Naive thymus-derived CD8-positive, alpha-beta T cell (primary cell): ENCODE data around the gene RNU6-9. TPM values are rescaled to one million over a fixed set of nuclear protein-coding genes. Genes with fewer than 3 reads are reported as not detected.
"Not testable (repeated sequence)": the region's sequence is repeated elsewhere in the genome, so short reads cannot be mapped to it uniquely, and the experiment has no call there.

Experiments
- ATAC-seq, 2 donors: fragments of 150-1000 bp; cut with Tn5 transposase in 1 of 2; sonication (Bioruptor Pico), chemical (Tn5 transposase) in 1 of 2; 1 replicate in 1 of 2; 2 replicates in 1 of 2; pipeline ENCODE4 v1.10.0; 2021; ENCODE audit warnings: mild to moderate bottlenecking in 2 of 2, moderate library complexity in 2 of 2
- POLR2A ChIA-PET: fragments of 350-600 bp; sonication (Branson Sonifier 250); formaldehyde crosslinking; loops from one replicate; lab custom pipeline; 2021; ENCODE audit warnings: antibody characterized with exemption; lab: Charles Lee
- DNase-seq, 10 donors: peaks; one replicate each; pipeline versions ENCODE4 v3.0.0 to v3.0.0-alpha.2; 2020 to 2022
- H3K27ac Mint-ChIP-seq, 10 donors: one replicate each; pipeline ENCODE4 v1.8.0; 2020 to 2022; ENCODE audit warnings: mild to moderate bottlenecking in 10 of 10, mixed read lengths in 10 of 10, moderate library complexity in 4 of 10, inconsistent platforms in 1 of 10
- H3K27me3 Mint-ChIP-seq, 5 donors: one replicate each; pipeline ENCODE4 v1.8.0; 2021 to 2022; ENCODE audit warnings: mixed read lengths in 5 of 5
- H3K36me3 Mint-ChIP-seq, 3 donors: one replicate each; pipeline ENCODE4 v1.8.0; 2020 to 2022; ENCODE audit warnings: mixed read lengths in 3 of 3, mild to moderate bottlenecking in 2 of 3, inconsistent platforms in 1 of 3
- H3K4me1 Mint-ChIP-seq, 4 donors: one replicate each; pipeline ENCODE4 v1.8.0; 2021 to 2022; ENCODE audit warnings: mixed read lengths in 4 of 4
- H3K4me3 Mint-ChIP-seq, 10 donors: one replicate each; pipeline ENCODE4 v1.8.0; 2020 to 2022; ENCODE audit warnings: mild to moderate bottlenecking in 10 of 10, mixed read lengths in 10 of 10, moderate library complexity in 6 of 10, inconsistent platforms in 1 of 10
- H3K9me3 Mint-ChIP-seq, 9 donors: one replicate each; pipeline ENCODE4 v1.8.0; 2020 to 2022; ENCODE audit warnings: mixed read lengths in 9 of 9, mild to moderate bottlenecking in 3 of 9, inconsistent platforms in 1 of 9, moderate library complexity in 1 of 9
- polyA plus RNA-seq, 3 donors: library from polyadenylated mRNA; unstranded; fragments of 300-500 nt; fragmentation: Illumina TruSeq; gene quantifications; one replicate each; pipeline ENCODE4 v1.2.3, GENCODE V29; 2021
- total RNA-seq, 8 experiments: library from RNA in 2 of 8; stranded (reverse) in 2 of 8; gene quantifications; one replicate each; pipeline ENCODE4 v1.2.3 and lab custom pipeline; 2021 to 2026

RNU6-9 gene
- total and polyA plus RNA-seq, 5 experiments from 2014 or later = not detected

DNA sequence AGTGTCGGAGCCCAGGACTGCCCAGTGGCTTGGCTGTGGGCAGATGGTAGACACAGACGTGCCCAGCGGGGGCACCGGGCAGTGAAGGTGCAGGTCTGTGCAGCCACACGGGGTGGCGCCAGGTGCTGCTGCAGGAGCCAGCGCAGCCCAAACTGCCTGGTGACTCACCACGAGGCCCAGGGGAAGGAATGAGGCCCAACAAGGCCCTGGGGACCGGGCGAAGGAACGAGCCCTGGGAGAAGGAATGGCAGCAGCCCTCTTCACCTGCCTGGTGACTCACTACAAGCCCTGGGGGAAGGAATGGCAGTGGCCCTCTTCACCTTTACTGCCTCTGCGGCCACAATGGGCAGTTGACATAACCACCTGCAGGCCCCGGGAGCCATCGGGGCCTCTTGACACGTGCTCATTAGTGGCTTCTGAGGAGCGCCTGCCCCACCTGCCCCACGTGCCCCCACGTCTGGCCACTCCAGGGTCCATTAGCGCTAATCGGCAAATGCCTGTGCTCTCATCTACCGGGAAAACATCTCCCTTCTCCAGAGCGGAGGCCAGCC lies 9.5 kb upstream of the RNU6-9 start:
- Mint-ChIP-seq H3K4me1 (peaks cover 0 to 13% (median 1%) of the 10 kb centered on the region in 4 donors), H3K9me3 (no peaks in the 10 kb centered on the region), H3K27me3 (no peaks in the 10 kb centered on the region), H3K36me3 (peaks cover 0 to 32% (median 2%) of the 10 kb centered on the region in 3 donors), H3K4me3 (no peak overlapping the region), H3K27ac (peak overlapping the region in 1 of 10 donors; percentile 47)
- DNase-seq (no peak), ATAC-seq (no peak)
- POLR2A ChIA-PET = interaction anchor here (1.4 to 2.1 kb wide), 2 partner anchors 9 to 21 kb away, joined by 4 to 12 read pairs; partner anchors contain the start of genes MED16 and RNU6-9

DNA sequence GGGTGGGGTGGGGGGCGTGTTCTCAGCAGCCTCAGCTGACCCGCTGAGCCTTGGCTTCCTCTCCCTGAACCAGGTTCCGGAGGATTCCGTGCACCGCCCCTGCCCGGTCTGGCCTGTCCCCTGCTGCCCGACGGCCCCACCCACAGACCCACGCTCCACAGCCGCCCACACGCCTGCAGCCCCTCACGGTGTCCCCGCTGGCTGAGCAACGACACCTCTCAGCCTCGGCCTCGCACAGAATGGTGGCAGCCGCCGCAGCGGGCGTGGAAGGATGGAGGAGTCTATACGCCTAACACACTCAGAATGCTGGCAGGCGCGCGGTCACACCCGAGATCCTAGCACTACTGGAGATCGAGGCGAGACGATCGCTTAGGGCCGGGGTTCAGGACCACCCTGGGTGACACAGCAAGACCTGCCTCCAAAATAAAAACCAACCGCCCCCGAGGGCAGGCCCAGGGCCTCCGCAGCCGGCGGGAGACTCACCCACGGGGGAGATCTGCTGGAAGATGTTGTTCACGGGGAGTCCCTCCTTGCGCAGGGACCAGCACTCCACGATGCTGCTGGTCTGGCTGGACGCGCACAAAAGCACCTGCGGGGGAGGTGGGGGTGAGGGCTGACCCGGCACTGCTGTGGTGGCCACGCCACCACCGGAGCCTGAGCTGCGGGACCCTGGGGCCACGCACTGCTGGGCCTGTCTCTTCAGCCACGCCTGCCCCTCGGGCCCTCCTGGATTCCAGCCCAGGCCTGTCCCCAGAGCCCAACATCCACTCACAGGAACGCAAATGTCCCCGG lies 8.7 kb upstream of the RNU6-9 start:
- Mint-ChIP-seq H3K4me3 (no peak overlapping the region), H3K36me3 (peaks cover 0 to 37% (median 2%) of the 10 kb centered on the region in 3 donors), H3K4me1 (peaks cover 0 to 20% (median 2%) of the 10 kb centered on the region in 4 donors), H3K9me3 (no peaks in the 10 kb centered on the region), H3K27me3 (no peaks in the 10 kb centered on the region), H3K27ac (no peak overlapping the region)
- DNase-seq (no peak), ATAC-seq (no peak)
- POLR2A ChIA-PET = no interaction called here

DNA sequence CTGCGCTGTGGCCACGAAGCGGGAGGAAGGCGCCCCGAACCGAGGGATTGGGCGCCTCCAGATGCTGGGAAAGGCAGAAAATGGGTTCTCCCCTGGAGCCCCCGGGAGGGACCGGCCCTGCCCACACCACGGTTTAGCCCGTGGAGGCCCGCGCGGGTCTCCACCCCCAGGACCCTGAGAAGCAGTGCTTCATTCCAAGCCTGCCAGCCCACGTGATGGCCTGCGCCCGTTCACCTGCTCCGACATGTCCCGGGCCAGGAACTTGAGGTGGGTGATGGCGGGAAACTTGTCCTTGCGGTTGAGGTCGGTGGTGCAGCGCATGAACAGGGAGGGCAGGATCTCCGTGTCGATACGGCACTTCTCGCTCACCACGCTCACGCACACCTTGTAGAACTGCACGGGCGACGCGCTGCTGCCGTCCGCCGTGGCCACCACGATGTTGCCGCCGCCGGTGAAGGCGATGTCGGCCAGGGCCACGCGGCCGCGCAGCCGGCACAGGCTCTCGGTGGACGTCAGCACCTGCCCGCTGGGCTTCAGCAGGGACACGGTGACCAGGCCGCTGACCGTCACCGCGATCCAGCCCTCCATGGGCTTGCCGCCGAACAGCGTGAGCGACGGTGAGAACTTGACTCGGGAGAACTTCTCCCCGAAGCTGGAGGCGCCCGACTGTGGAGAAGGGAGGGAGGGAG lies 7.6 kb upstream of the RNU6-9 start:
- ATAC-seq = no peak
- no peak for DNase-seq
- H3K27ac Mint-ChIP-seq = no peak overlapping the region
- peaks cover 0 to 34% (median 2%) of the 10 kb centered on the region in 3 donors for H3K36me3 Mint-ChIP-seq
- no peaks in the 10 kb centered on the region for H3K9me3 Mint-ChIP-seq
- H3K4me1 Mint-ChIP-seq = peaks cover 0 to 25% (median 5%) of the 10 kb centered on the region in 4 donors
- no peak overlapping the region for H3K4me3 Mint-ChIP-seq
- POLR2A ChIA-PET = no interaction called here
- no peaks in the 10 kb centered on the region for H3K27me3 Mint-ChIP-seq

DNA sequence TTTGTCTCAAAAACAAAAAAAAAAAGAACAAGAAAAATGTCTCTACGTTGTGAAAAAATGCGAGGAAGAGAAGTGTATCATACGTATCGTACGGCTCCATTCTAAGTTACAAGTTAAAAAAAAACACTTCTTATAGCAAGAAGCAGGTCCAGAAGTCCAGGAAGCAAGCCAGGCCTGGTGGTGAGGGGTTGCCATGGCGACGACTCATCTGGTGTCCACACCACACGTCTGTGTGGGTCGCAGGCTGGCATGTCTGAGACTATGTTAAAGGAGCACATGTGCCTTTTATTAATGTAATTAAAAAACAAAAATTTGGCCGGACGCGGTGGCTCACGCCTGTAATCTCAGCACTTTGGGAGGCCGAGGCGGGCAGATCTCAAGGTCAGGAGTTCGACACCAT lies 6.2 kb upstream of the RNU6-9 start:
- ATAC-seq (no peak), DNase-seq (no peak)
- peaks cover 4 to 31% (median 14%) of the 10 kb centered on the region in 4 donors for H3K4me1 Mint-ChIP-seq
- peak overlapping the region in 3 of 10 donors; percentile 81 to 96 (median 89) for H3K27ac Mint-ChIP-seq
- no peaks in the 10 kb centered on the region for H3K27me3 Mint-ChIP-seq
- H3K36me3 Mint-ChIP-seq = peaks cover 0 to 28% (median 2%) of the 10 kb centered on the region in 3 donors
- POLR2A ChIA-PET = interaction anchor here (1.1 to 14.3 kb wide), 4 partner anchors 10 to 30 kb away, joined by 3 to 376 read pairs (median 4); partner anchors contain the start of gene KISS1R
- no peaks in the 10 kb centered on the region for H3K9me3 Mint-ChIP-seq
- H3K4me3 Mint-ChIP-seq = peak overlapping the region in 2 of 10 donors; percentile 14 to 45

- H3K36me3 Mint-ChIP-seq = peaks cover 0 to 26% (median 2%) of the 10 kb centered on the region in 3 donors
- H3K9me3 Mint-ChIP-seq = no peaks in the 10 kb centered on the region
- H3K4me1 Mint-ChIP-seq = peaks cover 2 to 32% (median 17%) of the 10 kb centered on the region in 4 donors
- H3K4me3 Mint-ChIP-seq = peak overlapping the region in 2 of 10 donors; percentile 1 to 74
- POLR2A ChIA-PET = interaction anchor here (0.6 to 14.3 kb wide), 6 partner anchors 9 to 1197 kb away, joined by 3 to 376 read pairs (median 4); partner anchors contain the start of gene KISS1R
- ATAC-seq = no peak
- no peaks in the 10 kb centered on the region for H3K27me3 Mint-ChIP-seq
- peak overlapping the region in 3 of 10 donors; percentile 81 to 96 (median 89) for H3K27ac Mint-ChIP-seq
- DNase-seq = no peak
Measured at GRCh38 chr19:887599-887998, 5.7 kb upstream of the RNU6-9 start.

GRCh38 chr19:888581-889385 lies 4.5 kb upstream of the RNU6-9 start:
- Mint-ChIP-seq H3K27me3 (peaks cover 0 to 3% (median 0%) of the 10 kb centered on the region in 5 donors), H3K4me1 (peaks cover 6 to 39% (median 26%) of the 10 kb centered on the region in 4 donors), H3K27ac (peak overlapping the region in 7 of 10 donors; percentile 18 to 96 (median 84)), H3K9me3 (no peaks in the 10 kb centered on the region), H3K4me3 (peak overlapping the region in 6 of 10 donors; percentile 20 to 74 (median 53)), H3K36me3 (peaks cover 0 to 22% (median 3%) of the 10 kb centered on the region in 3 donors)
- POLR2A ChIA-PET = interaction anchor here (0.6 to 14.3 kb wide), 10 partner anchors 10 to 187 kb away, joined by 3 to 376 read pairs (median 4); partner anchors contain the start of gene KISS1R
- ATAC-seq = peak in 1 of 2 donors; percentile 48
- peak in 3 of 10 donors; percentile 42 to 75 (median 58) for DNase-seq

DNA sequence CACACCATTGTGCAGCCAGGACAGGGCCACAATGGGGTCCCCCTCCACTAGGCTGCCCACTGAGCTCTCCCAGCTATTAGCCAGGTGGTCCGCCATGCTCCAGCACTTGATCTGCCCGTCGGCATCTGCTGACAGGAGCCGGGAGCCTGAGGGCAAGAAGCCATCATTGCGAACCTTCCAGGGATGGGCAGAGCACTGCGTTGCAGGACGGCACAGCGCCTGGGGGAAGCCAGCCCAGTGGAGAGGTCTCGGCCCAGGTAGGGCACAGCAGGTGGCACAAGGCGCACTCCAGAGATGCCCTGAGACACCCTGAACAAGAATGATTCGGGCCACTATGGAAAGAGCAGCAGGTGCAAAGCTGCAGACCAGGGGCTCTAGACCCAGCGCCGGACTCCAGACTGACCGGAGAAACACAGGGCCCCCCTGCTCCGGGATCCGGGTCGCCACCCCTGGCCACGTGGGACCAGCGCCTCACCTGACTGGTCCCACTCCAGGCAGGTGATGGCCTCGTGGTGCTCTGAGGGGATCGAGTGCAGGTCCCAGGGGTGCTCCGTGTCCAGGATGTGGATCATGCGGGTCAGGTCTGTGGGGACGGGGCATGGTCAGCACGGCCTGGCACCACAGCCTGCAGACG lies 3.5 kb upstream of the RNU6-9 start:
- DNase-seq = no peak
- POLR2A ChIA-PET = interaction anchor here (0.8 to 14.3 kb wide), 5 partner anchors 16 to 29 kb away, joined by 4 to 376 read pairs (median 5); partner anchors contain the start of gene KISS1R
- Mint-ChIP-seq H3K9me3 (no peaks in the 10 kb centered on the region), H3K4me1 (peaks cover 6 to 42% (median 30%) of the 10 kb centered on the region in 4 donors), H3K27me3 (peaks cover 0 to 3% (median 0%) of the 10 kb centered on the region in 5 donors), H3K4me3 (peak overlapping the region in 6 of 10 donors; percentile 6 to 73 (median 25)), H3K27ac (peak overlapping the region in 6 of 10 donors; percentile 17 to 89 (median 69)), H3K36me3 (peaks cover 0 to 22% (median 3%) of the 10 kb centered on the region in 3 donors)
- no peak for ATAC-seq

DNA sequence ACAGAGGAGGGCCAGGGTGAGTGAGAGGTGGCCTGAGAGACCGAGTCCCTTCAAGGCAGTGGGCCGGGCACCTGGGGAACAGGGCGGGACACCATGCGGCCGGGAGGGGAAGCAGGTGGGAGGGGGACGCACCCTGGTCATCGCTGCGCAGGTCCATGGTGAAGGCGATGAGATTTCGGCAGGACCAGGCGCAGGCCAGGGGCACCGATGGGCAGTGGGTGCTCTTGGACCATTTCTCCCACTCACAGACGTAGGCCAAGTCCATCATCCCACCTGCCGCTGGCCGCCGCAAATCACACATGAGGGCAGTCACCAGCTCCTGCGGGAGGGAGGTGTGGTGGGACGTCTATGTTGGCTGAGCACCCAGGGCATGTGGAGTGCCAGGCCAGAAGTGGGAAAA lies 2.5 kb upstream of the RNU6-9 start:
- Mint-ChIP-seq H3K4me3 (peak overlapping the region; percentile 33 to 84 (median 70)), H3K9me3 (no peaks in the 10 kb centered on the region), H3K27me3 (peaks cover 0 to 3% (median 0%) of the 10 kb centered on the region in 5 donors), H3K4me1 (peaks cover 6 to 45% (median 32%) of the 10 kb centered on the region in 4 donors), H3K36me3 (peaks cover 0 to 19% (median 2%) of the 10 kb centered on the region in 3 donors), H3K27ac (peak overlapping the region in 7 of 10 donors; percentile 15 to 79 (median 48))
- POLR2A ChIA-PET = interaction anchor here (0.9 to 14.3 kb wide), 4 partner anchors 15 to 27 kb away, joined by 3 to 376 read pairs (median 4); partner anchors contain the start of gene KISS1R
- ATAC-seq (no peak), DNase-seq (no peak)

- Mint-ChIP-seq H3K4me3 (peak overlapping the region; percentile 44 to 91 (median 80)), H3K27ac (peak overlapping the region; percentile 37 to 99 (median 76)), H3K36me3 (peaks cover 0 to 22% (median 2%) of the 10 kb centered on the region in 3 donors), H3K4me1 (peaks cover 6 to 45% (median 32%) of the 10 kb centered on the region in 4 donors)
- POLR2A ChIA-PET = interaction anchor here (0.9 to 14.3 kb wide), 11 partner anchors 9 to 378 kb away, joined by 3 to 376 read pairs (median 12); partner anchors contain the start of genes CIRBP, KISS1R and WDR18
- not testable (repeated sequence) for ATAC-seq, H3K27me3 Mint-ChIP-seq, H3K9me3 Mint-ChIP-seq, DNase-seq
Measured at GRCh38 chr19:891421-892200, 1.7 kb upstream of the RNU6-9 start.

DNA sequence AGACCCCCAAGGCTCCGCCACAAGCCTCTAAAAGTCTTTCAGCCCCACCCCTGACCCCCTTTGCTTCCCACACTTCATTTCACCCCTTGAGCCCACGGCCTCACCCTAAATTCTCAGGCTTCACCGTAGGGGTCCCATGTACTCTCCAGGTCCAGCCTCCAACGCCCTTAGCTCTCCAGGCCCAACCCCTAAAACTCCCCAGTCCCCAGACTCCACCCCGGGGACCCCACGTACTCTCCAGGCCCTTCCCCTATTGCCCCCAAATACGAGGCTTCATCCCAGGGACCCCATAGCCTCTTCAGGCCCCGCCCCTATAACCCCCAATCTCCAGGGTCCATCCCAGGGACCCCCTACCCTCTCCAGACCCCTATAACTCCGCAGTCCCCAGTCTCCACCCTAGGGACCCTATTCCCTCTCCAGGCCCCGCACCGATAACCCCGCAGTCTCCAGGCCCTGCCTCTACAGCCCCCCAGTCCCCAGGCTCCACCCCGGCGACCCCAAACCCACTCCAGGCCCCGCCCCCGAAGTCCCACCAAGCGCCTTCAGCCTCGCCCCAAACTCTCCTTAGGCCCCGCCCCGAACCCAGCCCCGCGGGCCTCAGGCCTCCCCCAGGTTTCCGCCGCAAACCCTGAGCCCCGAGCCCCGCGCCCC lies 916 bp upstream of the RNU6-9 start:
- ATAC-seq = peak in 1 of 2 donors; percentile 22
- Mint-ChIP-seq H3K4me1 (peaks cover 6 to 41% (median 32%) of the 10 kb centered on the region in 4 donors), H3K36me3 (peaks cover 0 to 25% (median 6%) of the 10 kb centered on the region in 3 donors)

More for the DNA sequence above, 916 bp upstream of the RNU6-9 start:
- Mint-ChIP-seq H3K27me3 (peaks cover 0 to 3% (median 0%) of the 10 kb centered on the region in 5 donors), H3K27ac (peak overlapping the region; percentile 59 to 99 (median 80)), H3K9me3 (no peaks in the 10 kb centered on the region), H3K4me3 (peak overlapping the region; percentile 73 to 91 (median 80))
- POLR2A ChIA-PET = interaction anchor here (0.6 to 14.3 kb wide), 20 partner anchors 10 to 377 kb away, joined by 3 to 376 read pairs (median 7); partner anchors contain the start of genes ARHGAP45, CIRBP, KISS1R and R3HDM4
- DNase-seq = peak in 1 of 10 donors; percentile 53
